Measurements from ENCODE around the gene AP2B1. TPM values are rescaled to one million over a fixed set of nuclear protein-coding genes. Genes with fewer than 3 reads are reported as not detected.

The AP2B1 gene
- polyA plus RNA-seq, 1 donor (not counting 4 experiments of a cell fraction or from before 2014, with no cell fraction given), result 189 TPM

DNA sequence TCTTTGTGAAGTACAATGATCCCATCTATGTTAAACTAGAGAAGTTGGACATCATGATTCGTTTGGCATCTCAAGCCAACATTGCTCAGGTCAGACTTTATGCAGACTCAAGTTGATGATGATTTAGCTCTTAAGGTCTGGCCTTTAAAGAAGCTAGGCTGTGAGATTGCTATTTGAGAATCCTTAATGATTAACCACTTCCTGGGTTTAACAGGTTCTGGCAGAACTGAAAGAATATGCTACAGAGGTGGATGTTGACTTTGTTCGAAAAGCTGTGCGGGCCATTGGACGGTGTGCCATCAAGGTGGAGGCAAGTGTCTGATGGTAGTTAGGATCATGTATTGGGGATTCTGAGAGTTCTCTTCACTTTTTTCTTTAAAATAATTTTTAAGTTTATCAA is 40.3 kb downstream of the AP2B1 start:
- DNase-seq (ENCODE audit: low read depth, low spot score) (no peak), FAIRE-seq (peak; percentile 44)
- H3K79me2 ChIP-seq (ENCODE audit: control insufficient read depth, insufficient read depth, low read length), result peaks cover 3% of the 10 kb centered on the region
- dilution Hi-C loops (cut with MboI; ENCODE audit: extremely low pct_ligation_motif_present, low sequenced_read_pairs), result no loop called here
- peaks cover 6 to 19% of the 10 kb centered on the region in 2 experiments for H3K36me3 ChIP-seq (ENCODE audit: control insufficient read depth in 2 of 2, extremely low read depth in 1 of 2, insufficient read depth in 2 of 2, low read length in 2 of 2)
- H3K4me1 ChIP-seq (ENCODE audit: control insufficient read depth, extremely low read depth, insufficient read depth, low read length), result peaks cover 14% of the 10 kb centered on the region
- H3K9me1 ChIP-seq (ENCODE audit: control insufficient read depth, extremely low read depth, insufficient read depth, low read length), result no peaks in the 10 kb centered on the region
- no peaks in the 10 kb centered on the region for H3K9me3 ChIP-seq (ENCODE audit: control insufficient read depth, low read depth, low read length)
- no peak overlapping the region for H2AFZ ChIP-seq (ENCODE audit: control insufficient read depth, low read length)
- TF ChIP-seq, protein P1, sequence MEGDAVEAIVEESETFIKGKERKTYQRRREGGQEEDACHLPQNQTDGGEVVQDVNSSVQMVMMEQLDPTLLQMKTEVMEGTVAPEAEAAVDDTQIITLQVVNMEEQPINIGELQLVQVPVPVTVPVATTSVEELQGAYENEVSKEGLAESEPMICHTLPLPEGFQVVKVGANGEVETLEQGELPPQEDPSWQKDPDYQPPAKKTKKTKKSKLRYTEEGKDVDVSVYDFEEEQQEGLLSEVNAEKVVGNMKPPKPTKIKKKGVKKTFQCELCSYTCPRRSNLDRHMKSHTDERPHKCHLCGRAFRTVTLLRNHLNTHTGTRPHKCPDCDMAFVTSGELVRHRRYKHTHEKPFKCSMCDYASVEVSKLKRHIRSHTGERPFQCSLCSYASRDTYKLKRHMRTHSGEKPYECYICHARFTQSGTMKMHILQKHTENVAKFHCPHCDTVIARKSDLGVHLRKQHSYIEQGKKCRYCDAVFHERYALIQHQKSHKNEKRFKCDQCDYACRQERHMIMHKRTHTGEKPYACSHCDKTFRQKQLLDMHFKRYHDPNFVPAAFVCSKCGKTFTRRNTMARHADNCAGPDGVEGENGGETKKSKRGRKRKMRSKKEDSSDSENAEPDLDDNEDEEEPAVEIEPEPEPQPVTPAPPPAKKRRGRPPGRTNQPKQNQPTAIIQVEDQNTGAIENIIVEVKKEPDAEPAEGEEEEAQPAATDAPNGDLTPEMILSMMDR (optimal IDR thresholded peaks at IDR 0.05 in 1 of 3, IDR thresholded peaks at IDR 0.05 in 1 of 3, conservative IDR thresholded peaks at IDR 0.05 in 1 of 3; ENCODE audit: extremely low read depth in 1 of 3, insufficient read depth in 2 of 3, low read length in 3 of 3), result no peak
- no peak for TF ChIP-seq EZH2 (IDR thresholded peaks at IDR 0.05; ENCODE audit: low read length)
- no peak overlapping the region for H3K4me3 ChIP-seq (ENCODE audit: control insufficient read depth in 2 of 3, extremely low read depth in 1 of 3, insufficient read depth in 2 of 3, low read depth in 1 of 3, low read length in 3 of 3)
- H3K9ac ChIP-seq (ENCODE audit: control insufficient read depth, extremely low read depth, insufficient read depth, low read length), result no peak overlapping the region
- no peak overlapping the region for H3K27ac ChIP-seq (ENCODE audit: control insufficient read depth, insufficient read depth, low read length)
- peaks cover 3% of the 10 kb centered on the region for H4K20me1 ChIP-seq (ENCODE audit: control insufficient read depth, extremely low read depth, insufficient read depth, low read length)
- no peaks in the 10 kb centered on the region for H3K27me3 ChIP-seq (ENCODE audit: control insufficient read depth, extremely low read depth, insufficient read depth, low read length)
- no peak overlapping the region for H3K4me2 ChIP-seq (ENCODE audit: control insufficient read depth, extremely low read depth, insufficient read depth, low read depth, low read length)

DNA sequence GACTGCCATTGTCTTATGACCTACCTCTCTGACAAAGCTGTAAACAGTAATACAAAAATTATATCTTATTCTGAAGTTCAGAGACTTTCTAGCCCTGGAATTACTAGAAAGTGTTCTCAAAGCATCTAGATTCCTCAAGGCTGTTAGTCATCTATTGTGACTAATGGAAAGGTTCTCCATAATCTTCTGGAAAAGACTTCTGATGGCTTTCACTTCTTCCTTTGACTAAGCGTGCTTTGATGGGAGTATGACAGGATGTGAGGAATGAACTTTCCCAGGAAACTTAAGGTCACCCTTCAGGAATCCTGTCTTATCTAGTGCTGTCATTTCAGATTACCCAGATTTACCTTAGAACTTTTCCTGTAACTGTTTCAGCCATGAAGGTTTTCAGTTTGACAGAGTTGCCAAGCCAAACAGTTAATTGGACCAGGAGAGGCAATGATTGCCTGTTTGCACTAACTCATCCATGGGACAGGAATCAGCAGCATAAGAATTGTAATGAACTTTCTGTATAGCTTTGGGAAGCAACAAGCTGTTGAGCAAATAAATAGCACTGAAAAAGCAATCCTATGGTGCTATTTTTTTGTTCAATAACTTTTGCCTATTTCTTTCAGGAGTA is 43.5 kb downstream of the AP2B1 start:
- Histone ChIP-seq H2AFZ (ENCODE audit: control insufficient read depth, low read length) (no peak overlapping the region), H3K4me2 (ENCODE audit: control insufficient read depth, extremely low read depth, insufficient read depth, low read depth, low read length) (no peak overlapping the region), H3K27me3 (ENCODE audit: control insufficient read depth, extremely low read depth, insufficient read depth, low read length) (no peaks in the 10 kb centered on the region), H4K20me1 (ENCODE audit: control insufficient read depth, extremely low read depth, insufficient read depth, low read length) (peaks cover 3% of the 10 kb centered on the region), H3K4me3 (ENCODE audit: control insufficient read depth in 2 of 3, extremely low read depth in 1 of 3, insufficient read depth in 2 of 3, low read depth in 1 of 3, low read length in 3 of 3) (no peak overlapping the region), H3K36me3 (ENCODE audit: control insufficient read depth in 2 of 2, extremely low read depth in 1 of 2, insufficient read depth in 2 of 2, low read length in 2 of 2) (peaks cover 7 to 22% of the 10 kb centered on the region in 2 experiments), H3K9ac (ENCODE audit: control insufficient read depth, extremely low read depth, insufficient read depth, low read length) (no peak overlapping the region), H3K4me1 (ENCODE audit: control insufficient read depth, extremely low read depth, insufficient read depth, low read length) (peaks cover 14% of the 10 kb centered on the region), H3K9me3 (ENCODE audit: control insufficient read depth, low read depth, low read length) (no peaks in the 10 kb centered on the region), H3K79me2 (ENCODE audit: control insufficient read depth, insufficient read depth, low read length) (no peaks in the 10 kb centered on the region), H3K9me1 (ENCODE audit: control insufficient read depth, extremely low read depth, insufficient read depth, low read length) (no peaks in the 10 kb centered on the region), H3K27ac (ENCODE audit: control insufficient read depth, insufficient read depth, low read length) (peak overlapping the region; percentile 31)
- DNase-seq (ENCODE audit: low read depth, low spot score) (no peak), FAIRE-seq (peak; percentile 95)
- TF ChIP-seq, protein P1 (optimal IDR thresholded peaks at IDR 0.05 in 1 of 3, IDR thresholded peaks at IDR 0.05 in 1 of 3, conservative IDR thresholded peaks at IDR 0.05 in 1 of 3; ENCODE audit: extremely low read depth in 1 of 3, insufficient read depth in 2 of 3, low read length in 3 of 3), result no peak
- TF ChIP-seq EZH2 (IDR thresholded peaks at IDR 0.05; ENCODE audit: low read length), result no peak
- dilution Hi-C loops (cut with MboI; ENCODE audit: extremely low pct_ligation_motif_present, low sequenced_read_pairs), result no loop called here
